Suppressor macrophage treated with lipopolysaccharide for 1 hour (primary cell): Measurements from ENCODE around the gene DAPK2.

Source experiments
- DNase-seq, 3 donors: peaks; one replicate each; pipeline ENCODE4 v3.0.0-alpha.2; 2020 to 2022

DAPK2 gene

DNA sequence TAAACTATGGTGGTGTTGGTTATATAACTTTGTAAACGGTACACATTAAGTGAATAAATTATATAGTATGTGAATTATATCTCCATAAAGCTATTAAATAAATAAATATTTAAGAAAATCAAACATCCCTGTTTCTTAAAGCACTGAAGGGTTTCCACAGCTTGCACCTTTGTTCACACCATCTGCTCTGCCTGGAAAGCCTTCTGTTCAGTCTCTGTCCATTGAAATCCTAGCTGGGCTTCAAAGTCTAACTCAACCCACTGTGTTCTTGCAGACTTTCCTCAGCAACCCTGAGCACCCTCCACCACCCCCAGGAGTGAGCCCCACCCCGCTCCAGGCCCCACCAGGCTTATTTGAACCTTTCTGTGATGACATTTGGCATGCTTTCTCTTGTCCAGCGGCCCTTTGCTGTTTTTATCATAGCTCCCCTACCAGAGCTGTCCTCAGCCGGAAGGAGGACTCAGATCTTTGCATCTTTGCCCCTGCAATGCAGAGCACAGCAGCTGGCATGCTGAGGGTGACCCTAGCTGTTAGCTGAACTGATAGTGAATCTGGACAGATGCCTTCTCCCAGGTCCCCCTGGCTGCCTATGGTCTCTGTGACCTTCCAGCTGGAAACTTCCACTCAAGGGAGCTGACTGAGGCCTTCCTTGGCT, 105.2 kb downstream of the DAPK2 start:
- no peak for DNase-seq

DNA sequence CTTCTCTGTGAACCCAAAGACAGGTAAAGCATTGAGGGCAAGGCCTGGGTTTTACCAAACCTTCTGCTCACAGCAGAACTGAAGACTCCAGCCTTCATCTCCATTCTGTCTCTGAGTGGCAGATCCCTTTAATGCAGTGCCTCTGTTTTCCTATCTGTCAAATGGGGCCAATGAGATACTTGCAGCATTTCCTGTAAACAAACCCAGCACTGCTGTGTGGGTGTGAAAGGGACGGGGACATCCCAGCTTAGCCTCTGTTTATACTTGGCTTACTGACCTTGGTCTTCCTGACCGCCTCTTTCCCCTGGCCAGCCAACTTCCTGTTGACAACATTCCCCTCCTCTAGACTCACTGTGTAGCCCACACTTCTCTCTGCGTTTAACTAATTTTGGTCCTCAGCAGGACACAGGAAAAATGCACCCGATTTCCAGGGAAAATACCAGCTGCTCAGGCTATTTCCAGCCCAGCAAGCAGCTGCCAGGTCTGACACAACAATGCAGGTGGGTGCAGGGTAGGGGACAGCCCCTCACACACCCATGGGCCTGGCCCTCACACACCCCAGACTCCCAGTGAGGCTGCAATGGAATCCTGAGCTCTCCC, 106.7 kb downstream of the DAPK2 start:
- peak; percentile 80 to 88 (median 86) for DNase-seq

GRCh38 chr15:63938486-63939061, 107.7 kb downstream of the DAPK2 start:
- DNase-seq = peak; percentile 61 to 84 (median 76)

- peak; percentile 26 to 45 (median 42) for DNase-seq
Observed at GRCh38 chr15:63933522-63933921, 112.8 kb downstream of the DAPK2 start.

DNA sequence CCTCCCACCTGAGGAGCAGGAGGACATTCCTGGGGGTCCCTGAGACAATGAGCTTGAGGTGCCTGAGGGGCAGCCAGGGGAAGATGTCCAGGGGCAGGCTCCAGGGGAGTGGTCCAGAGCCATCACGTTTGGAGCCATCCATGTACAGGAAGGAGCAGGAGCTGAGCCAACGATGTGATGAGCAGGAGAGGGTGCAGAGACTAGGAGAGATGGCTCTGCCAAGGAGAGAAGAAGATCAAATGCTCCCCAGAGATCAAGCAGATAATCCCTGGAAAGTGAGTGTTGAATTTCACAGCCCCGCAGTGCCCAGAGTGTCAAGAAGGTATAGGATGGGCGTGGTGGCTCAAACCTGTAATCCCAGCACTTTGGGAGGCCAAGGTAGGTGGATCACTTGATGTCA, 114.7 kb downstream of the DAPK2 start:
- no peak for DNase-seq

- DNase-seq = no peak
Observed at GRCh38 chr15:63930034-63930433, 116.3 kb downstream of the DAPK2 start.

DNA sequence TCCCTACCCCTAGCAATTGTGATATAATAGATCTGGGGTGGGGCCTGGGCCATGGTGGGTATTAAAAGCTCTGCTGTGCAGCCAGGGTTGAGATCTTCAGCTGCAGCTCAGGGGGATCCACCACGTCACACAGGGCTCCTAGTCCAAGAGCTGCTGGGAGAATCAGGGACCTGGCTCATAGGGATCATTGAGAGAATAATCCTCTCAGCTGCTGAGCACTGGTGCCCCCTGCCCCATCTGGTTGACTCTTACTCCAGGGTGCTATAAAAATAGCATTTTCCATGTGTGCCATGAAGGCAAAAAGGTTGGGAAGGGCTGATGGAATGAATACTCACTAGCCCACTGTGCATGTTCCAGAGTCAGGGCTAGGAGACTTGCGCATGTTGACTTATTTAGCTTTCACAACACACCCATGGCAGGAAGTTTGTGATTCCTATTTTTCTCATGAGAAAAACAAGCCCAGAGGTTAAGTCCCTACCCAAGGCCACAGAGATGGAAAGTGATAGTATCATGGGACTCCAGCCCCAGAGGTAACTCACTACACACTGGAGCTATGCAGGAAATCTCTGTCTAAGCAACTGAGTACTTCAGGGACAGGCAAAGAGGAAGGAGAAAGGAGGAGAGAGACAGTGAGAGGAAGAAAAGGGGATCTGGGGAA, 118.0 kb downstream of the DAPK2 start:
- peak; percentile 47 to 75 (median 55) for DNase-seq

- DNase-seq = no peak
Observed at GRCh38 chr15:63923993-63924950, 122.0 kb downstream of the DAPK2 start.

DNA sequence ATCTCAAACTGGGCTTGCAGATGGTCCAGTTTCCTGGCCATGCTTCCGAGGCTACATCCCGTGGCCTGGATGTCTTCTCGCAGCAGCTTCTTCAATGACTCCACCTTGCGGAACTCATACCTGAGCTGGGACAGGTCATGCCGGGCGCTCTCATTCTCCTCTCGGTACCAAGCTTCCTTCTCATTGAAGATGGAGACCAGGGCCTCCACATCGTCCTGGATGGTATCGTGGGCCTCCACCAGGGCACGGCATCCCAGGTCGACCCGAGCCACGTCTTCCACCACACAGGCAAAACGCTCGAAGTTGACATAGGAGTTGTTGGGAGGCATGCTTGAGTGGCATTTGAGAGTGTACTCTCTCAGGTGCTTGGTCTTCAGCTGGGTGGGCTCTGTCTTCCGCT, 123.4 kb downstream of the DAPK2 start:
- DNase-seq = no peak

DNA sequence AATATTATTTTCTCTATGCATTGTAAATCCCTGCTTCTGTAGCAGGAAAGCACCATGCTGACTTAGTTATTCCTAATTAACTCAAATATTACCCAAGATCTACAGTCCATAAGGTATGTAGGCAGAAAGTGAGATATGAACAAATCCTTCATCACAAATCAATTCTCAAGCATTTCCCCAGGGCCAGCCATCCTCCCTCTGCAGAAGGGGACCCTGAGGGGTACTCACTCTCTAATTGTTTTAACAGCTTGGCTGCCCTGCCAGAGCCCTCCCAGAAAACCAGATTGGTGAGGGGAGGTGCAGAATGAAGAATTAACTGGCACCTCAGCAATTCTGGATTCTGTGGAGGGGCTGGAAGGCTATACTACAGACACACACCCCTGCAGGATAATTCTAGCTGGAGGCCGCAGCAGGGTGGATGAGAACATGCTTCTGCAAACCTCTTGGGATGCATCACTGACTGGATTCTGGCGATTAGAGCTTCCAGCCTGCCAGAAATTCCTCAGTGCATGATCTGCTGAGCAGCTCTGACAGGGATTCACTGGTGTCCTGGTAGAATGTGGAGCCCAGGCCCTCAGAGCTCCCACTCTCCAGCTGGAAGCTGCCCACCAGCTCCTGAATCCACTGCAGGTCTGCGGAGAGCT, 123.9 kb downstream of the DAPK2 start:
- no peak for DNase-seq

DNA sequence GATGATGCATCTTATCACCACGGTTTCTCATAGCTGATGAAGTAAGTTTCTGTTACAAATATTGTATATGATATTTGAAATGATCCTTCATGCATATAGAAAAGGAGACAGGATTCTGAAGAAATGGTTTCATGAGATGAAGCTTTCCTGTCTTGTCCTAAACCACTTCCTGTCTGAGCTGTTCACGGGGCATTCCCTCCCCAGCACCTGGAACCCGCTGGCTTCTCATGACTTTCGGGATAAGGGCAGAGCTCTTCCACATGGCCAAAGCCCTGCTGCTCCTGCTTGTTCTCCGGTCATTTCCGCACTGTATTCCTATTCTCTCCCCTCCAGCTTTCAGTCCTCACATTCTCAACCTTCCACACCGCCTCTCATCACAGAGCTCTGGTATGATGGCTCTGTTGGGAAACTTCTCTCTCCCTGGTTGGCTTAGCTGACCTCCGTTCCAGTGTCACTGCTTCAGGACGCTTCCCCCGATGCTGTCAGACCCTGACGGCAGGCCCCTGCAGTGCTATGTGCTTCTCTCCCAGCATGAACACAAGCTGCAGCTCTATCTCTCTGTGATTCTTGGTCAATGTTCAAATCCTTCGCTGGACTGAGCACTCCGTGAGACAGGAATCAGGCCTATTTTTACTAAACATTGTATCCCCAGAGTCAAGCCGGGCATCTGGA, 125.6 kb downstream of the DAPK2 start:
- DNase-seq = no peak

- DNase-seq = no peak
Observed at GRCh38 chr15:63918901-63919348, 127.4 kb downstream of the DAPK2 start.

GRCh38 chr15:63918317-63918672, 128.0 kb downstream of the DAPK2 start:
- no peak for DNase-seq

- DNase-seq = no peak
Observed at GRCh38 chr15:63917588-63918316, 128.5 kb downstream of the DAPK2 start.

- DNase-seq = no peak
Observed at GRCh38 chr15:63915873-63916771, 130.2 kb downstream of the DAPK2 start.

- no peak for DNase-seq
Observed at GRCh38 chr15:63915209-63915872, 130.9 kb downstream of the DAPK2 start.

GRCh38 chr15:63913786-63914315, 132.4 kb downstream of the DAPK2 start:
- no peak for DNase-seq

- no peak for DNase-seq
Observed at GRCh38 chr15:63913336-63913735, 132.9 kb downstream of the DAPK2 start.

- DNase-seq = no peak
Observed at GRCh38 chr15:63912061-63912615, 134.1 kb downstream of the DAPK2 start.
